ENCODE results near the gene TMEM167B.

TMEM167B gene

DNA sequence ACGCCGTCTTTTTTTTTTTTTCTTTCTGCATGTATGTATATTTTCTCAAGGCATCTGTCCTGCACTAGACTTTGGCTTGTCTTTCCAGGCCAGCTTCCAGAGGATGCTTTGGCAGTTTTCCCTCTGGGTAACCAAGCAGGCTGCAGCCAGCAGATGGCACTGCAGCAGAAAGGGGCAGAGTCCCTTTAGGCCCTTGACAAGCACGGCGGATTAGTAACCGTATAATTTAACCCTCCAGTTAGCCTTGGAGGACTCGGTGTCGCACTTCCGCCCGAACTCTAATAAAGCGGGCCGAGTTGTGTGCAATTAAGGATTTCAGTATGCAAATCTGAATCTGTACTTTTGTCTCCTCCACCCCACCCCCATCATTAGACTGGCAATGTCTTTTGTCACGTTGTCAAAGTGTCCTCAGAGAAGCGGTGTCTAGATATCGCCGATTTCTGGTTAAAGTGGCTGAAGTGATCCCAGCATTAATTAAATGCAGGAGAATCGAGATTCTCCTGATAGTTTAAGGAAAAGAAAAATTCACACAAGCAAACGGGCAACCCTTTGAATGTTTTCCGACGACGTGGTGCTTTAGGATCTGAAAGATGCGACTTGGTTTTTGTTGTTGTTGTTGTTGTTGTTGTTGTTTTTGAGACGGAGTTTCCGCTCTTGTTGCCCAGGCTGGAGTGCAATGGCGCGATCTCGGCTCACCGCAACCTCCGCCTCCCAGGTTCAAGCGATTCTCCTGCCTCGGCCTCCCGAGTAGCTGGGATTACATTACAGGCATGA, 1.1 kb upstream of the TMEM167B start:
- no peak overlapping the region for H2BK120ac ChIP-seq (ENCODE audit: low read depth, low read length)
- H2BK15ac ChIP-seq (ENCODE audit: low read length): no peak overlapping the region
- no peak overlapping the region for H2BK12ac ChIP-seq (ENCODE audit: low read length)
- H3K79me1 ChIP-seq (ENCODE audit: low read depth, low read length): no peaks in the 10 kb centered on the region
- no peak overlapping the region for H2AK5ac ChIP-seq (ENCODE audit: low read depth, low read length)
- no peak overlapping the region for H4K8ac ChIP-seq (ENCODE audit: low read depth, low read length)
- no peak overlapping the region for H3K4me2 ChIP-seq (ENCODE audit: insufficient read depth, low read length, poor library complexity, severe bottlenecking)
- H3K23ac ChIP-seq (ENCODE audit: low read depth, low read length, poor library complexity): no peak overlapping the region
- no peak overlapping the region for H3K27ac ChIP-seq (replicated peaks; ENCODE audit: low read length)
- no peak overlapping the region for H2BK5ac ChIP-seq (ENCODE audit: low read length)
- no peak overlapping the region for H3K4ac ChIP-seq (ENCODE audit: low read length)
- no peak overlapping the region for H3K4me3 ChIP-seq (ENCODE audit: low read length in 2 of 2)
- peaks cover 0 to 5% of the 10 kb centered on the region in 2 donors for H3K9me3 ChIP-seq (replicated peaks in 1 of 2; ENCODE audit: control insufficient read depth in 2 of 2, insufficient read depth in 1 of 2, low read depth in 1 of 2, low read length in 2 of 2)
- WGBS, 2 donors (ENCODE audit: extremely low coverage in 2 of 2, insufficient read length in 2 of 2, insufficient replicate concordance in 1 of 2): no CpG with 5 or more reads among the region's 31 CpGs
- H3K4me1 ChIP-seq (ENCODE audit: control insufficient read depth in 2 of 2, insufficient read depth in 1 of 2, low read depth in 1 of 2, low read length in 2 of 2): peaks cover 3 to 5% of the 10 kb centered on the region in 2 donors
- H3K18ac ChIP-seq (ENCODE audit: low read length): no peak overlapping the region
- no peak for DNase-seq (ENCODE audit: low spot score)
- H3K14ac ChIP-seq (ENCODE audit: low read length): no peak overlapping the region
- no peaks in the 10 kb centered on the region for H3K27me3 ChIP-seq (ENCODE audit: control insufficient read depth in 3 of 3, insufficient read depth in 3 of 3, low read depth in 1 of 3, low read length in 3 of 3)
- H3K36me3 ChIP-seq (replicated peaks in 1 of 2; ENCODE audit: control insufficient read depth in 2 of 2, insufficient read depth in 2 of 2, low read length in 2 of 2): peaks cover 4 to 16% of the 10 kb centered on the region in 2 donors
- no peak overlapping the region for H3K9ac ChIP-seq (ENCODE audit: low read depth, low read length, poor library complexity)
- H4K91ac ChIP-seq (ENCODE audit: low read depth, low read length, poor library complexity): no peak overlapping the region
- H2AFZ ChIP-seq (ENCODE audit: low read length): no peak overlapping the region

DNA sequence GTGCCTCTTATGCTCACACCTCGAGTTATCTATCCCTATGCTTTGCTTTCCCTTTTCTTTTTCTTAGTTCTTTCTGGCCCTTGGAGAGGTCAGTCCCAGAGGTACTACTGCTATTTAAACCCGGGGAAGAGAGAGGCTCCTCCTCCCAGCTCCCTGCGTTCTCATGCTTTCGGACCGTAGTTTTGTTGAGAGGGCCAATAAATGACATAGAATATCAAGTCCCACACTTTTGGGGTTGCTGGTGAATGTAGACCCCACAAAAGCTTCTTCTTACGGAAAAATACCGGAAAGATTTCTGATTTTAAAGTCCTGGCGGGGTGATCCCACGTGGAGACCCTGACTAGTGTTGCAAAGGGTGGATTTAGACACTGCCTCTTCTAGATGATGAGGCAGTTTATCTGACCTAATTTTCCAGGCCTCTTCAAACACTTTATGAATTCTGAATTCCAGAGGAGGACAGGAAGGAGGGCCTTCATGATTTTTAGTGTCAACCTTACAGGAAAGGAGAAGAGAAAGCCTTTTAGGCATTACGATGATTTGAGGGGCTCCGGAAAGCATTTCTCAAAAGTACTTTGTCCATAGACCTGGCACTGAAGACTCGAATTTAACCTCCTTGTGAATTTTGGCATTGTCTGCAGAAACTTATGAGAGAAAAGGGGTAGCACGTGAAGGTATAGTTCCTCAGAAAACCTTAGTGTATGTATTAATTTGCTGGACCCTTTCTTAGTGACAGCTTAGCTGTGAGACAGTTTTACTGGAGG, 694 bp downstream of the TMEM167B start:
- H3K23ac ChIP-seq (ENCODE audit: low read depth, low read length, poor library complexity): no peak overlapping the region
- H2BK15ac ChIP-seq (ENCODE audit: low read length): no peak overlapping the region
- peak overlapping the region; percentile 95 for H2AFZ ChIP-seq (ENCODE audit: low read length)
- H2BK5ac ChIP-seq (ENCODE audit: low read length): peak overlapping the region; percentile 87
- no peak overlapping the region for H4K8ac ChIP-seq (ENCODE audit: low read depth, low read length)
- no peak overlapping the region for H2AK5ac ChIP-seq (ENCODE audit: low read depth, low read length)
- no peaks in the 10 kb centered on the region for H3K27me3 ChIP-seq (ENCODE audit: control insufficient read depth in 3 of 3, insufficient read depth in 3 of 3, low read depth in 1 of 3, low read length in 3 of 3)
- H2BK120ac ChIP-seq (ENCODE audit: low read depth, low read length): no peak overlapping the region
- peak overlapping the region; percentile 55 for H3K4me2 ChIP-seq (ENCODE audit: insufficient read depth, low read length, poor library complexity, severe bottlenecking)
- H3K9ac ChIP-seq (ENCODE audit: low read depth, low read length, poor library complexity): peak overlapping the region; percentile 96
- no peak overlapping the region for H3K4ac ChIP-seq (ENCODE audit: low read length)
- H3K4me1 ChIP-seq (ENCODE audit: control insufficient read depth in 2 of 2, insufficient read depth in 1 of 2, low read depth in 1 of 2, low read length in 2 of 2): peaks cover 3 to 5% of the 10 kb centered on the region in 2 donors
- no peaks in the 10 kb centered on the region for H3K79me1 ChIP-seq (ENCODE audit: low read depth, low read length)
- no peak for DNase-seq (ENCODE audit: low spot score)
- H3K27ac ChIP-seq (replicated peaks; ENCODE audit: low read length): peak overlapping the region; percentile 70
- H3K4me3 ChIP-seq (ENCODE audit: low read length in 2 of 2): peak overlapping the region; percentile 83 to 91
- no peak overlapping the region for H2BK12ac ChIP-seq (ENCODE audit: low read length)
- peak overlapping the region; percentile 96 for H3K18ac ChIP-seq (ENCODE audit: low read length)
- H3K9me3 ChIP-seq (replicated peaks in 1 of 2; ENCODE audit: control insufficient read depth in 2 of 2, insufficient read depth in 1 of 2, low read depth in 1 of 2, low read length in 2 of 2): peaks cover 0 to 5% of the 10 kb centered on the region in 2 donors
- H4K91ac ChIP-seq (ENCODE audit: low read depth, low read length, poor library complexity): no peak overlapping the region
- H3K36me3 ChIP-seq (replicated peaks in 1 of 2; ENCODE audit: control insufficient read depth in 2 of 2, insufficient read depth in 2 of 2, low read length in 2 of 2): peaks cover 5 to 29% of the 10 kb centered on the region in 2 donors
- H3K14ac ChIP-seq (ENCODE audit: low read length): no peak overlapping the region
- no CpG with 5 or more reads among the region's 13 CpGs for WGBS, 2 donors (ENCODE audit: extremely low coverage in 2 of 2, insufficient read length in 2 of 2, insufficient replicate concordance in 1 of 2)

DNA sequence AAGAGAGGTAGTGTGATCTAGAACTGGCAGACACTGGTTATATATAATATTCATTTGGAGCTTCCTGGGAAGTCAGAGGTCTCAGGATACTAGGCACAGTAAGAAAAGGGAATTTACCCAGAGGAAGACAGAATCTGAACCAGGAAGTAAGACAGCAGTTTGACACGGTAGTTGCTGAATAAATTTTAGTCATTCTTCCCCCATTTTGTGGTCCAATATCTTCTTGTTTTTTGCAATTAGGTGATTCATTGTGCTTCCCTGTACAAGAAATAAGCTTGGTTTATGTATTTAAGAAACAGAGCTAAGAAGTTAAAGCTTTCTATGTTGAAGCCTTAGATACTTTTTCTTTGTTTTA, 1.3 kb downstream of the TMEM167B start:
- no peak overlapping the region for H3K23ac ChIP-seq (ENCODE audit: low read depth, low read length, poor library complexity)
- H3K27me3 ChIP-seq (ENCODE audit: control insufficient read depth in 3 of 3, insufficient read depth in 3 of 3, low read depth in 1 of 3, low read length in 3 of 3): no peaks in the 10 kb centered on the region
- H3K9ac ChIP-seq (ENCODE audit: low read depth, low read length, poor library complexity): no peak overlapping the region
- H3K36me3 ChIP-seq (replicated peaks in 1 of 2; ENCODE audit: control insufficient read depth in 2 of 2, insufficient read depth in 2 of 2, low read length in 2 of 2): peaks cover 5 to 34% of the 10 kb centered on the region in 2 donors
- no peak overlapping the region for H4K91ac ChIP-seq (ENCODE audit: low read depth, low read length, poor library complexity)
- H4K8ac ChIP-seq (ENCODE audit: low read depth, low read length): no peak overlapping the region
- H2BK12ac ChIP-seq (ENCODE audit: low read length): no peak overlapping the region
- H2BK5ac ChIP-seq (ENCODE audit: low read length): no peak overlapping the region
- H3K4me1 ChIP-seq (ENCODE audit: control insufficient read depth in 2 of 2, insufficient read depth in 1 of 2, low read depth in 1 of 2, low read length in 2 of 2): peaks cover 3 to 5% of the 10 kb centered on the region in 2 donors
- no peak overlapping the region for H3K14ac ChIP-seq (ENCODE audit: low read length)
- no peak overlapping the region for H3K4me2 ChIP-seq (ENCODE audit: insufficient read depth, low read length, poor library complexity, severe bottlenecking)
- H3K4me3 ChIP-seq (ENCODE audit: low read length in 2 of 2): peak overlapping the region in 1 of 2 donors; percentile 83
- no peak overlapping the region for H3K4ac ChIP-seq (ENCODE audit: low read length)
- no peak for DNase-seq (ENCODE audit: low spot score)
- H2BK15ac ChIP-seq (ENCODE audit: low read length): no peak overlapping the region
- no CpG with 5 or more reads among the region's 1 CpG for WGBS, 2 donors (ENCODE audit: extremely low coverage in 2 of 2, insufficient read length in 2 of 2, insufficient replicate concordance in 1 of 2)
- no peak overlapping the region for H2AFZ ChIP-seq (ENCODE audit: low read length)
- H2AK5ac ChIP-seq (ENCODE audit: low read depth, low read length): no peak overlapping the region
- no peak overlapping the region for H2BK120ac ChIP-seq (ENCODE audit: low read depth, low read length)
- H3K18ac ChIP-seq (ENCODE audit: low read length): no peak overlapping the region
- H3K27ac ChIP-seq (replicated peaks; ENCODE audit: low read length): no peak overlapping the region
- no peaks in the 10 kb centered on the region for H3K79me1 ChIP-seq (ENCODE audit: low read depth, low read length)
- peaks cover 0 to 5% of the 10 kb centered on the region in 2 donors for H3K9me3 ChIP-seq (replicated peaks in 1 of 2; ENCODE audit: control insufficient read depth in 2 of 2, insufficient read depth in 1 of 2, low read depth in 1 of 2, low read length in 2 of 2)

- no peak overlapping the region for H2AFZ ChIP-seq (ENCODE audit: low read length)
- H3K36me3 ChIP-seq (replicated peaks in 1 of 2; ENCODE audit: control insufficient read depth in 2 of 2, insufficient read depth in 2 of 2, low read length in 2 of 2): peaks cover 5 to 36% of the 10 kb centered on the region in 2 donors
- no CpG with 5 or more reads among the region's 7 CpGs for WGBS, 2 donors (ENCODE audit: extremely low coverage in 2 of 2, insufficient read length in 2 of 2, insufficient replicate concordance in 1 of 2)
- H3K14ac ChIP-seq (ENCODE audit: low read length): no peak overlapping the region
- no peak for DNase-seq (ENCODE audit: low spot score)
- H3K4me3 ChIP-seq (ENCODE audit: low read length in 2 of 2): no peak overlapping the region
- H2BK12ac ChIP-seq (ENCODE audit: low read length): no peak overlapping the region
- H3K27me3 ChIP-seq (ENCODE audit: control insufficient read depth in 3 of 3, insufficient read depth in 3 of 3, low read depth in 1 of 3, low read length in 3 of 3): no peaks in the 10 kb centered on the region
- peaks cover 0 to 3% of the 10 kb centered on the region in 2 donors for H3K9me3 ChIP-seq (replicated peaks in 1 of 2; ENCODE audit: control insufficient read depth in 2 of 2, insufficient read depth in 1 of 2, low read depth in 1 of 2, low read length in 2 of 2)
- no peak overlapping the region for H2AK5ac ChIP-seq (ENCODE audit: low read depth, low read length)
- H3K18ac ChIP-seq (ENCODE audit: low read length): no peak overlapping the region
- no peak overlapping the region for H2BK15ac ChIP-seq (ENCODE audit: low read length)
- H4K8ac ChIP-seq (ENCODE audit: low read depth, low read length): no peak overlapping the region
- H3K4me2 ChIP-seq (ENCODE audit: insufficient read depth, low read length, poor library complexity, severe bottlenecking): no peak overlapping the region
- no peak overlapping the region for H2BK5ac ChIP-seq (ENCODE audit: low read length)
- H4K91ac ChIP-seq (ENCODE audit: low read depth, low read length, poor library complexity): no peak overlapping the region
- peaks cover 3 to 5% of the 10 kb centered on the region in 2 donors for H3K4me1 ChIP-seq (ENCODE audit: control insufficient read depth in 2 of 2, insufficient read depth in 1 of 2, low read depth in 1 of 2, low read length in 2 of 2)
- no peak overlapping the region for H3K23ac ChIP-seq (ENCODE audit: low read depth, low read length, poor library complexity)
- H3K27ac ChIP-seq (replicated peaks; ENCODE audit: low read length): no peak overlapping the region
- H2BK120ac ChIP-seq (ENCODE audit: low read depth, low read length): no peak overlapping the region
- H3K79me1 ChIP-seq (ENCODE audit: low read depth, low read length): no peaks in the 10 kb centered on the region
- H3K9ac ChIP-seq (ENCODE audit: low read depth, low read length, poor library complexity): no peak overlapping the region
- no peak overlapping the region for H3K4ac ChIP-seq (ENCODE audit: low read length)
These were observed 3.8 kb downstream of the TMEM167B start for GRCh38 chr1:109094377-109094803.

Measured in neuronal stem cell (in vitro differentiated cells).